Colonic mucosa (tissue), 4 donors: ENCODE data around the gene EXOC4. TPM values are rescaled to one million over a fixed set of nuclear protein-coding genes. Genes with fewer than 3 reads are reported as not detected.
"Not testable (repeated sequence)": the region's sequence is repeated elsewhere in the genome, so short reads cannot be mapped to it uniquely, and the experiment has no call there.

Experiments used
- DNase-seq: peaks from one replicate; pipeline ENCODE4 v3.0.0-alpha.2; 2020
- H3K27ac ChIP-seq: fragments of 200-600 bp; one replicate; pipeline ENCODE4 v1.8.0; 2021
- H3K27me3 ChIP-seq: fragments of 200-600 bp; one replicate; pipeline ENCODE4 v1.8.0; 2021
- H3K36me3 ChIP-seq: fragments of 200-600 bp; one replicate; pipeline ENCODE4 v1.8.0; 2021
- H3K4me1 ChIP-seq: fragments of 200-600 bp; one replicate; pipeline ENCODE4 v1.8.0; 2021; ENCODE audit warnings: mild to moderate bottlenecking
- H3K4me3 ChIP-seq: fragments of 200-600 bp; one replicate; pipeline ENCODE4 v1.8.0; 2021
- H3K9ac ChIP-seq, 2 donors: one replicate each; pipeline ENCODE4 v1.7.0; 2013; ENCODE audit warnings: control low read depth in 2 of 2, low read depth in 2 of 2, low read length in 2 of 2
- H3K9me3 ChIP-seq: fragments of 200-600 bp; one replicate; pipeline ENCODE4 v1.8.0; 2021
- intact Hi-C: fragments of 100-400 bp; cut with DNase I; formaldehyde crosslinking; loops from one replicate; pipeline ENCODE4 v1.14.1; 2022
- total RNA-seq, 2 donors: library from RNA; stranded (reverse); fragmentation: NEBNext Ultra II Directional in 1 of 2; extraction: Animal tissue kit (Norgen Biotek cat#: 25700) in 1 of 2; gene quantifications; one replicate each; pipeline ENCODE4 v1.2.1, GENCODE V29; 2021
- TF ChIP-seq, protein P1 (sequence below): fragments of 200-600 bp; IDR thresholded peaks from one replicate; pipeline ENCODE4 v1.8.0; 2022; ENCODE audit warnings: antibody characterized with exemption, mild to moderate bottlenecking
- donor health status: healthy.
- donor health status: DM: no; HTN: no; CAD: no.
- donor health status: DM: no; HTN: no; CAD: no.

EXOC4 gene
- total RNA-seq, 2 donors from 2014 or later: 61.1 to 73.3 TPM

DNA sequence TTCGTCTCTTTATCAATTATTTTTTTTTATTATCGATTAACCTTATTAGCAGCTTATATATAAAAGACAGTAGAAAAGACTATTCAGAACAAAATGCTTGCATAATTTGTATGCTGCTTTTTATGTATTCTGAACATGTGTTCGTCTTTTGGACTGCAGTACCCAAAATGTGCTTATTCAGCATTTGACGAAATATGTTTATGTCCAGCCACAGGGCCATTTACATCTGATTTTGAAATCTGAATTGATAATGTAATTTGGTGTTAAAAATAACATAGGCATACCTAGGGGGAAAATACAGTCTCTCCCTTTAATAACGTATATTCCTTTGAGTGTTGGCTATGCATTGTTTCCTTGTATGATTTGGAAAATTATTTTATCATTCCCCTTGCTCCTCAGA is 386.0 kb downstream of the EXOC4 start:
- Histone ChIP-seq H3K9me3 (no peaks in the 10 kb centered on the region), H3K27me3 (no peaks in the 10 kb centered on the region), H3K9ac (no peak overlapping the region), H3K27ac (no peak overlapping the region), H3K36me3 (no peaks in the 10 kb centered on the region), H3K4me1 (no peaks in the 10 kb centered on the region), H3K4me3 (no peak overlapping the region)
- intact Hi-C loops: no loop called here
- TF ChIP-seq, protein P1, sequence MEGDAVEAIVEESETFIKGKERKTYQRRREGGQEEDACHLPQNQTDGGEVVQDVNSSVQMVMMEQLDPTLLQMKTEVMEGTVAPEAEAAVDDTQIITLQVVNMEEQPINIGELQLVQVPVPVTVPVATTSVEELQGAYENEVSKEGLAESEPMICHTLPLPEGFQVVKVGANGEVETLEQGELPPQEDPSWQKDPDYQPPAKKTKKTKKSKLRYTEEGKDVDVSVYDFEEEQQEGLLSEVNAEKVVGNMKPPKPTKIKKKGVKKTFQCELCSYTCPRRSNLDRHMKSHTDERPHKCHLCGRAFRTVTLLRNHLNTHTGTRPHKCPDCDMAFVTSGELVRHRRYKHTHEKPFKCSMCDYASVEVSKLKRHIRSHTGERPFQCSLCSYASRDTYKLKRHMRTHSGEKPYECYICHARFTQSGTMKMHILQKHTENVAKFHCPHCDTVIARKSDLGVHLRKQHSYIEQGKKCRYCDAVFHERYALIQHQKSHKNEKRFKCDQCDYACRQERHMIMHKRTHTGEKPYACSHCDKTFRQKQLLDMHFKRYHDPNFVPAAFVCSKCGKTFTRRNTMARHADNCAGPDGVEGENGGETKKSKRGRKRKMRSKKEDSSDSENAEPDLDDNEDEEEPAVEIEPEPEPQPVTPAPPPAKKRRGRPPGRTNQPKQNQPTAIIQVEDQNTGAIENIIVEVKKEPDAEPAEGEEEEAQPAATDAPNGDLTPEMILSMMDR: no peak
- DNase-seq: no peak

DNA sequence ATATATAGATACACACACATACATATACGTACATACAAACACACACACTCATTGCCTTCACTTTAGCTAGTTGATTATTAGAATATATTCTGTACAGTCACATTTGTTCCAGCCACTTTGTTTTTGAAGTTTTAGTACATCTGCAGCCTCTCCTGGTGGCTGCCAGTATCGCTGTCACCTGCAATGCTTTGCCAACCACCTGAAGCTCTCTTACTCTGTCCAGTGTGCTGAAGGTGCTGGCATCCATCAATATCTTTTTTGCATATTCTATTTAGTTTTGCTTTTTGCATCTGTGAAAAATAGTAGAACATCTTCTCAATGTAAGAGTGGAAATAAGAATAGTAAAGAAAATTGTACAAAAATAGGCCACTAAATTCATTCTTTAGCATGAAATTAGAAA is 388.6 kb downstream of the EXOC4 start:
- DNase-seq: no peak
- no peaks in the 10 kb centered on the region for H3K9me3 ChIP-seq
- TF ChIP-seq, protein P1: no peak
- no peak overlapping the region for H3K27ac ChIP-seq
- no peaks in the 10 kb centered on the region for H3K4me1 ChIP-seq
- no peaks in the 10 kb centered on the region for H3K36me3 ChIP-seq
- no peak overlapping the region for H3K9ac ChIP-seq
- intact Hi-C loops: no loop called here
- no peak overlapping the region for H3K4me3 ChIP-seq
- H3K27me3 ChIP-seq: no peaks in the 10 kb centered on the region

DNA sequence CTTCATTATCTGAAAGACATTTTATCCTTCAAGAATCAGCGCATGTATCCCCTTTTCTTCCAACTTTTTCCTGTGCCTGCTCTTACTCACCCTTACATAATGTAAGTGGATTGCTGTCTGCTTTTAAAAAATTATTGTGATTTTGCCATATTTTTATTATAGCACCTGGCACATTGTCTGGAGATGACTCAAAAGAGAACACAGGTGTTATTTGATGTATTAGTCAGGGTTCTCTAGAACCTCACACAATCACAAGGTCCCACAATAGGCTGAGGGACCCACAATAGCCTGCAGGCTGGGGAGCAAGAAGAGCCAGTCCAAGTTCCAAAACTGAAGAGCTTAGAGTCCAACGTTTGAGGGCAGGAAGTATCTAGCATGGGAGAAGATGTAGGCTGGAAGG is 390.0 kb downstream of the EXOC4 start:
- H3K36me3 ChIP-seq: no peaks in the 10 kb centered on the region
- intact Hi-C loops: no loop called here
- H3K9ac ChIP-seq: no peak overlapping the region
- H3K27me3 ChIP-seq: no peaks in the 10 kb centered on the region
- H3K4me1 ChIP-seq: no peaks in the 10 kb centered on the region
- H3K27ac ChIP-seq: no peak overlapping the region
- no peaks in the 10 kb centered on the region for H3K9me3 ChIP-seq
- H3K4me3 ChIP-seq: no peak overlapping the region
- no peak for DNase-seq
- TF ChIP-seq, protein P1: no peak

DNA sequence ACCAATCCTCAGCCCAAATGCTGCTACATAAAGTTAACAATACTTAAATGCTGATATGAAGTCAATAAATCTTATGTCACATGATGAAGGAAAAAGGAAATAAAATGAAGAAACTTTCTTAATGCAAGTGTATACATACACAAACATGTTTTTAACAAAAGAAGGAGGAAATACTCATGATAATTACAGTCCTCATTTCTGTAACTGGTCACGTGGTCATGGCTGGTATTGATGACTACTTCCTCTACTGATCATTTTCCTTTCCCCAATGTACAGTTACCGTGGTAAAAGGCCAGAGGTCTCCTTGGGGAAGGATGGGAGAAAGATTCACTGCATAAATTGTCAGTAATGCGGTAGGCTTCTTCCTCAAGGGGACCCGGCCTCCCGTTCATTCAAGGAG is 390.8 kb downstream of the EXOC4 start:
- H3K36me3 ChIP-seq, H3K9ac ChIP-seq, intact Hi-C loops, H3K9me3 ChIP-seq, H3K27me3 ChIP-seq, H3K27ac ChIP-seq, H3K4me1 ChIP-seq, H3K4me3 ChIP-seq, DNase-seq: not testable (repeated sequence)

DNA sequence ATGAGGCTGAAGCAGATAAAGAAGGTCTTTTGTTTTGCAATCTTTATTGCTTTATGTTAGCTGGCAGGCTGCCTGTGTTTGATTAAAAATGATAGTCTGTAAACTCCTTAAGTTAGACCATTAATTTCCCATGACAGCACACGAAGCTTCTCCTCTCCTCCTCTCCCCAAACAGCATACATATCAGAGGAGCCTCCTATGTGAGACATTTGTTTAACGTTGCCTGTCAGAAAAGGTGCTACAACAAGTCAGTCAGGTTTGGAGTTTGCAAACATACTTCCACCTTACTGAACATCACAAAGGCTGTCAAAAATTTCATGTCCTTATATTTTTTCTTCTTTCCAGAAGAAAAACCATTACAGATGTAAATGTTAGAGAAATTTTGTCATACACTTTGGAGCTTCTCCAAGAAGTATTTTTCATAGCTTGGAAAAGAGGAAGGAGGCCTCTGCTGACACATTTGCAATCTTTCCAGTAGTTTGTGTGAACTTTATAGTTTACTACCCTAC is 393.1 kb downstream of the EXOC4 start:
- no peak overlapping the region for H3K9ac ChIP-seq
- intact Hi-C loops: no loop called here
- no peak overlapping the region for H3K4me3 ChIP-seq
- TF ChIP-seq, protein P1: no peak
- no peaks in the 10 kb centered on the region for H3K36me3 ChIP-seq
- no peak overlapping the region for H3K27ac ChIP-seq
- H3K27me3 ChIP-seq: no peaks in the 10 kb centered on the region
- no peaks in the 10 kb centered on the region for H3K4me1 ChIP-seq
- no peaks in the 10 kb centered on the region for H3K9me3 ChIP-seq
- no peak for DNase-seq

DNA sequence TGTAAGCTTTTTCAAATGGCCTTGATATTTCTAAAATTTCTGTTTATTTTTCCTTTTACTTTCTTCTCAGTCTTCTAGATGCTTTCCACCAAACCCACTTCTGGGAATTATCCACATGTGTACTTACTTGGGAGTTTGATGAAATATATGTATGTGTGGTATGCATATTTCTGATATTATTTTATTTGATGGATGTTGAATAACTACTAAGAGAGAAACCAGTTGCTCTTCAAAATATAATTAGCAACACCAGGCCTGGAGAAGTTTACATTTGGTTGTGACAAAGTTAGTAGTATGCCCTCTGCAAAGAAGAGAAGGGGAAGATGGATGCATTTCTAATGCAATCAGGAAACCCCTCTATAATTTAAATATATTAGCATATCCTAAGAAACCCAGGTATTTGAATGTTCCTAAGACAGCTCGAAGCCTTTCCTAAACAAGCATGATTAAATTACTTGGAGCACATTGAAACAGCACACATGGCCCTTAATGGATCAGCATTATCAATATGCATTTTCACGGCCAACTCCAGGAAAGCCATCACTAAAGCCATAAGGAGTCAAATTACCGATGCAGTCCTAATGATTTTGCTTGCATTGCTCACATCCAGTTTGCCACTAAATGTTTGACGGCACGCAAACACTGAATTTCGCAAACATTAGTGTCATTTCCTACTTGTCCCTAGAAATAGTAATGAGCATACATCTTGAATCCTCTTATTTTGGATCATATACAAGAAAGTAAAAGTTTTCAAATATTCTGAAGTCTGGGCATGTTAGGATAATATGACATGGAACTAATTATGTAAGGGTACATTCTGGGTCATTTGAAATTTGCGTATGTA is 393.8 kb downstream of the EXOC4 start:
- H3K4me3 ChIP-seq: no peak overlapping the region
- H3K27ac ChIP-seq: no peak overlapping the region
- no peaks in the 10 kb centered on the region for H3K4me1 ChIP-seq
- no peaks in the 10 kb centered on the region for H3K36me3 ChIP-seq
- TF ChIP-seq, protein P1: no peak
- H3K27me3 ChIP-seq: no peaks in the 10 kb centered on the region
- intact Hi-C loops: no loop called here
- H3K9me3 ChIP-seq: no peaks in the 10 kb centered on the region
- H3K9ac ChIP-seq: no peak overlapping the region
- no peak for DNase-seq
